Caki2 (cell line): Measurements from ENCODE around the gene GLB1L2. TPM values are rescaled to one million over a fixed set of nuclear protein-coding genes. Genes with fewer than 3 reads are reported as not detected.

Experiments
- DNase-seq: peaks from one replicate; pipeline ENCODE4 v3.0.0-alpha.2; 2015; ENCODE audit warnings: low read depth
- in situ Hi-C: cut with HindIII; loops from 2 replicates; pipeline ENCODE4 v1.10.0; 2016; ENCODE audit warnings: low sequenced_read_pairs, low pct_unique_long_range_greater_than_20kb, mixed read lengths
- total RNA-seq: library from RNA; depleted of rRNA; stranded (reverse); fragments of >200 nt; shearing (Covaris generic); gene quantifications from 2 replicates; pipeline ENCODE4 v1.2.3, GENCODE V29; 2014; ENCODE audit warnings: low replicate concordance

GLB1L2 gene
- total RNA-seq, 1 experiment from 2014 or later: 1.9 TPM

DNA sequence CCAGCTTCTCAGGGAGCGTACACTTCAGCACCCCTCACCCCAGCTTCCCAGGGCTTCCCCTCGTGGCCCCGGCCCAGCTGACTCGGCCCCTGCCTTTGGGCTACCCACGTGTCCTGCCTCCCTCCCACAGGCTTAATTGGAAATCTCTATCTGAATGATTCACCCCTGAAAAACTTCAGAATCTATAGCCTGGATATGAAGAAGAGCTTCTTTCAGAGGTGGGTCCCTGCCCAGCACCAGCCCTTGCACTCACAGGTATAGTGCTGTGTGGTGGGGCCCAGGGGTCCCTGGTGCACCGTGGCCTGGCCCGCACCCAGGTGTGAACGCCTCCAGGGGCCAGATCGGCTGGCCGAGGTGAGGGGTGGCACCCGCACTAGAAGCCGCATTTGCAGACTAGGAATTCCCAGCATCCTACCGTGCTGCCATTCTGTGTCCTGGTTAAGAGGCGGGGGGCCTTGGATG lies 41.8 kb downstream of the GLB1L2 start:
- in situ Hi-C loops: no loop called here
- no peak for DNase-seq

DNA sequence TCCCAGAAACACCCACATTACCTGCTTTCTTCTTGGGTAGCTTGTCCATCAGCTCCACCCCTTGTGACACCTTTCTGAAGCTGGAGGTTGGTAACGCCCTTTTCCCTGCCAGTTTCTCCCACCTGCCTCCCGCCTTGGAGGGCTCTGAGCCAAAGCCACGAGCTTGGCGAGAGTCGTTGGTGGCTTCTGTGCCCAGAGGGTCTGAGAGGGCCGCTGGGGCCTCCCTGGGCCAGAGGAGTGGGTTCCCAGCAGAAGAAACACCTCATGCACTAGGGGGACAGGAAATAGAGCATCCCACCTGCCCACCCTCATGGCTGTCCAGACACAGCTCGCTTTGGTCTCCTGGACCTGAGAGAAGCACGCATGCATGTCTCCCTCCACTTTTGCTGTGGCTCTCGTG lies 42.4 kb downstream of the GLB1L2 start:
- in situ Hi-C loops: no loop called here
- no peak for DNase-seq

DNA sequence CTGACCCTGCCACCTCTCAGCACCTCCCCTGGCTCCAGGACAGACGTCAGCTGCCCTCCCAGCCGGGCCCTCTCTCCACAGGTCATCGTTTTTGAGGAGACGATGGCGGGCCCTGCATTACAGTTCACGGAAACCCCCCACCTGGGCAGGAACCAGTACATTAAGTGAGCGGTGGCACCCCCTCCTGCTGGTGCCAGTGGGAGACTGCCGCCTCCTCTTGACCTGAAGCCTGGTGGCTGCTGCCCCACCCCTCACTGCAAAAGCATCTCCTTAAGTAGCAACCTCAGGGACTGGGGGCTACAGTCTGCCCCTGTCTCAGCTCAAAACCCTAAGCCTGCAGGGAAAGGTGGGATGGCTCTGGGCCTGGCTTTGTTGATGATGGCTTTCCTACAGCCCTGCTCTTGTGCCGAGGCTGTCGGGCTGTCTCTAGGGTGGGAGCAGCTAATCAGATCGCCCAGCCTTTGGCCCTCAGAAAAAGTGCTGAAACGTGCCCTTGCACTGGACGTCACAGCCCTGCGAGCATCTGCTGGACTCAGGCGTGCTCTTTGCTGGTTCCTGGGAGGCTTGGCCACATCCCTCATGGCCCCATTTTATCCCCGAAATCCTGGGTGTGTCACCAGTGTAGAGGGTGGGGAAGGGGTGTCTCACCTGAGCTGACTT lies 43.2 kb downstream of the GLB1L2 start:
- DNase-seq: no peak
- in situ Hi-C loops: no loop called here

DNA sequence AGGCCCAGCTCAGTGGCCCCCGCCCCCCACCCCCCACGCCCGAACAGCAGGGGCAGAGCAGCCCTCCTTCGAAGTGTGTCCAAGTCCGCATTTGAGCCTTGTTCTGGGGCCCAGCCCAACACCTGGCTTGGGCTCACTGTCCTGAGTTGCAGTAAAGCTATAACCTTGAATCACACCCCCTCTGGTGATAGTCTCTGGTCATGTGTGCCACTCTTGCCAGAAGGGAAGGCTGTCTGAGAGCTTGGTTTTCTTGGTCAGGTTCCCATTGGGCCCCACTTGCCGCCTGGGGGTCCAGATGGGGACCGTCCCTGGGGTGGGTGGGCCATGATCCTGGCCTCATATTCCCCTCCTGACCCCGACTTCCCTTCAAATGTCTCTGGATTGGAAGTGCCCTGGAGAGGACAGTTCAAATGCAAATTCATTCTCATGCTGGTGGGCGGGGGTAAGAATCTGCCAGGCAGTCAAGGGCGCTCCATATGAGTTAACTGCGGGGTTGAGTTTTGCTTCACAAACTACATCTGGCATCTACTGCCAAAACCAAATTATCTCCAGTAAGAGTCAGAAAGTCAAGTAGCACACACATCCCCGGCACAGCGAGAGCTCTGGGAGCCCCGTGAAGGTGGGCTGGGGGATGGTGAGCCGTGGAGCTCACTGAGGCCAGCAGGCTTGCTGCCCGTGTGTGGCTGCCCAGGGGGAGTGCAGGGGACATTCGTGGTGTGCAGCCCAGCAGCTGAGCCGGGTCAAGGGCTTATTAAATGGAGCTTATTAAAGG lies 44.5 kb downstream of the GLB1L2 start:
- in situ Hi-C loops: no loop called here
- DNase-seq: no peak

DNA sequence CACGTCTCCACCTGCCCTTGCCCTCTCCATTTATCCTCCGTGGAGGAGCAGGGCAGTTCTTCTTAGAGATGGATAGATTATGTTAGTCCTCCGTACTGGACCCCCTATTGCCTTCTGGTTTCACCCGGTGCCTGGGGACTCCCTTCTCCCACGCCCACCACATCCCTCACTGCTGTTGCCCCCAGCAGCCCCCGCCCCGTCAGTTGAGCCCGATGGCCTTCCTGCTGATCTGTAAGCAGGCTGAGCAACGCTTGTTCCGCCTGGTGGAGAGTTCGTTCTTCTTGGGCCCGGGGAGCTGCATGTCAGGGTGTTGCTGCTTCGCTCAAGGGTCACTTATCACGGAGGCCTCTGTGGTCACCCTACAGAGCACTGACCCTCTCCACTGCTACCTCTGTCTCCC lies 46.1 kb downstream of the GLB1L2 start:
- no peak for DNase-seq
- in situ Hi-C loops: no loop called here

DNA sequence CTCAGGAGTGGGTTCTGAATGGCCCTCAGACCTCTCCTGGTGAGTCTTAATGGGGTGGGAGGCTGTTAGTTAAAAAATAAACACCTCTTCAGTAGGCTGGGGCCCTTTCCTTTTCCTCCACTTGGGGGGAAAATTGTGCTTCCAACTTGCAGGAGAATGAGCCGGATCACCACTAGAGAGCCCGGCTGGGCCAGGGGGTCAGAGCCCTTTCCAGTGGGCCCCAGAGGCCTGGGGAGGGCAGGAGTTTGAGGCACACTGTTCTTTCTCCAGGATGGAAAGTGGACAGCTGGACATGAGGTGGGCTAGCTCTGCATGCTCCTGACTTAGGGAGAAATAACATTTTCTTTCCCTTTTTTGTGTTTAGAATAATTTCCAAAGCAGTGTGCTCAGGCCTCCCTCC lies 47.5 kb downstream of the GLB1L2 start:
- in situ Hi-C loops: no loop called here
- DNase-seq: no peak

DNA sequence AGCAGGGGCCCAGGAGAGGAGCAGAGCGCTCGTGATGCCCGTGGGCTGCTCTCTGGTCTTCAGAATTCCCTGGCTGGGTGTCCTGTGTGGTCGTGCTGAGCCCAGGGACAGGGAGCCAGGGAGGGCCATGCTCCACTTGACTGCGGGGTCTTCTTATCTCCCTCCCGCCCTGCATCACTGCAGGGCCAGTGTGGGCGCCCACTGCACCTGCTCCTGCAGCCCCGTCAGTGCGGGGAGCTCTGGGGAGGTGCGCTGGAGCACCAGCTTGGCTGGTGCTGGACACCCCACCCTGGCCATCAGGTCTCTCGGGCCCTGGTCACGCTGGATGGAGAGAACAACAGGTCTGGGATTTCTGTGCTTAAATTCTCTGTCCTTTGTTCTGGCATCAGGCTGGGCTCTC lies 48.4 kb downstream of the GLB1L2 start:
- no peak for DNase-seq
- in situ Hi-C loops: no loop called here

DNA sequence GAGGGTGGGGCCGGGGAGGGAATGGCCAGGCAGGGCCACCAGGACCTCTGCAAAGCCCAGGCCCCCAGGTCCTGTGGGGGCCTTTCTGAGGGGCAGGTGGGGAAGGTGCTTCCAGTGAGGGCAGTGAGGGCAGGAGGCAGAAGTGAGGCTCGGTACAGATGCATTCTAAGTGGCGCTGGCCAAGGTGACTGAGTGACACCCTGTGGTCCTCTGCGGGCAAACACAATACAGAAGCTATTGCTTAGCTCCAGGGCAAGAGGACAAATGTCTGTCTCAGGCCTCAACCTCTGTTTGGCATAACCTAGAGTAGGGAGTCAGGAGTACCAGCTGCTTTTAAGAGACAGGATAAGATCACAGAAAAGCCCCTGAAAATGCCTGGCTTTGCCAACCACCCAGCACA lies 49.0 kb downstream of the GLB1L2 start:
- in situ Hi-C loops: no loop called here
- DNase-seq: no peak

DNA sequence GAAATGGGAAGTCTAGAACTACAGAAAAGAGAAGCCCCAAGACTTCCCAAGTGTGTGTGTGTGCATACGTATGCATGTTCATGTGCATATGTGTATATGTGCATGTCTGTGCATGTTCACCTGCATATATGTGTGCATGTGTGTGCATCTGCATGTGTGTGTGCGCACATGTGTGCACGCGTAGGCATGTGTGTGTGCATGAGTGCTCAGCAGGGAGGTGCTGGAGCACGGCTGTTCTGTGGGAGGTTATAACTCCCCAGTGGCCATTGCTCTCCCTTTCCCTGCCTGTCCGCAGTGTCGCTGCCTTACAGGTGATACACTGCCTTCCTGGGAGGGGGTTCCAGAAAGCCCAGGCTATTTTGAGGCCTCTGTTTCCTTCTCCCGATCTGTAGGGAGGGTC lies 50.5 kb downstream of the GLB1L2 start:
- in situ Hi-C loops: no loop called here
- DNase-seq: no peak

DNA sequence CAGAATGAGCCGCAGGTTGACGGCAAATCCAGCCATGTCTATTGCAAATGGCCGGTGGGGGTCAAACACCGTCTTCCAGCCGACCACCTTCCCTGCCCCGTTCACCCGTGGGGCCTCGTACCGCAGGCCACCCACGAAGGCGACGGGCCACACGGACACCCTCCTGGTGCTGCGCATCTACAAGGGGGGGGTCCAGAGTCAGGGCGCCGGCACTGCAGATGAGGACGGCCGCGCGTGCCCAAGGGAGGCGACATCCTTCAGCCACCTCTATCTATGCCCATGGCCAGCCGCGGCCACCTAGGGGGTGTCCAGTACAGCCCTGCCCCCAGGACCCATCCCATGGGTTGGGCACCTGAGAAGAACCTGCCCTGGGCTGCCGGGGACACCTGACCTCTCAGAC lies 51.0 kb downstream of the GLB1L2 start:
- in situ Hi-C loops: no loop called here
- no peak for DNase-seq

DNA sequence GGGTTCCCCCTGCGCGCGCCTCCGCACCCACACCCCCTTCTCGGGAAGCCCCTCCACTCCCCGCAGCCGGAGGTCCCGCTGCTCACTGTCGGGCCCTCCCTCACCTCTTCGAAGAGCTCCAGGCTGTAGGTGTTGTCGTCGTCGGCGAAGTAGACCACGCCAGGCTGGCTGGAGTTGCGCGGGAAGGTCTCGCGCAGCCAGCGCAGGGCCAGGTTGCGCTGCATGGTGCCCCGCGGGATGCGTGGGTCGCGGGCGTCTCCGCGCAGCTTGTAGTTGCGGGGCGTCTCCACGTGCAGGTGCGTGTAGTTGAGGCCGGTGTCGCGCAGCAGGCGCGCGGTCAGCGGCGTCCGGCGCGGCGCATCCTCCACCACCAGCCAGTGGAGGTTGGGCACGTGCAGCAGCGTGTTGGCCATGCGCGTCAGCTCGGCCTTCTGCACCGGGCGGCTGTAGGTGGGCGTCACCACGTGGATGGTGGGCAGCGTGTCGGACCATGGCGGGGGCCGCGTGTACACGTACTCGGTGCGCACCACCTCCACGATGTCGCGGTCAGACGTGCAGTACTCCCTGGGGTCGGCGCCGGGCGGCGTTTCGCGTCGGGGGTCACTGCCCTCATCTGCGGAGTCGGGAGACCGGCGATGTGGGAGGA lies 51.9 kb downstream of the GLB1L2 start:
- DNase-seq: no peak
- in situ Hi-C loops: no loop called here

DNA sequence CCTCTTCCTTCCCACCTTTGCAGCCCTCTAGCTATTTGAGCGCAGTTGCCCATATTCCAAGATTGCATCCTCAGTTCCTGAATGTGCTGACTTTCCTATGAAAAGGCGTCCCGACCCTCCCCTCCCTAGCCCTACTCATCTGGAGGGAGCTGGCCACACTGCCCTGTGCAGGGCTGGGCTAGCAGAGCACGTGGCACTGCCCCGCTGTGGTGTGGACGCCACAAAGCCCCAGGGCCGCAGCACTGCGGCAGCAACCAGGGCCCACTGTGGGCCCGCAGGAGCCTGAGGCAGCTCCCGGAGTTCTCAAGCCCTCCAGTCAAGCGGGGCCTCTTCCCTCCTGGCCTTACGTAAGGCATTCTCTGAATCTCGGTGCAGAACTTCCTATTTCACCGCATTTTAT lies 52.6 kb downstream of the GLB1L2 start:
- in situ Hi-C loops: no loop called here
- no peak for DNase-seq

DNA sequence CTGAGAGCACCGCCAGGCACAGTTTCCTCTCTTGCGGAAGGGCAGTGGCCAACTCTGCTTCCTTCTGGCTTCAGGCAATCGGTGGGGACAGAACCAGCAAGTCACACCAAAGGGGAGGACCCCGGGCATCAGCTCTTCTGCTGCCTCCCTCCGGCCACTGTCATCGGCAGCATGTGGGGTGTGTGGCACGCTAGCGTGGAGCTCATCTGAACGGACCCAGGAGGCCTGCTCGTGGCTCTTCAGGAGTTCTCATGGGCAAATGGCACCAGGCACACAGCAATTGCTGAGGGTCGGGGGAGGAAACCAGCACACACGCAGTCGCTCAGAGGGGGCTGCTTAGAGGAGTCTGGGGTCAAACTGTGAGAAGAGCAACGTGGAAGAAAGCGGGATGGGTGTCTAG lies 53.4 kb downstream of the GLB1L2 start:
- in situ Hi-C loops: no loop called here
- no peak for DNase-seq

DNA sequence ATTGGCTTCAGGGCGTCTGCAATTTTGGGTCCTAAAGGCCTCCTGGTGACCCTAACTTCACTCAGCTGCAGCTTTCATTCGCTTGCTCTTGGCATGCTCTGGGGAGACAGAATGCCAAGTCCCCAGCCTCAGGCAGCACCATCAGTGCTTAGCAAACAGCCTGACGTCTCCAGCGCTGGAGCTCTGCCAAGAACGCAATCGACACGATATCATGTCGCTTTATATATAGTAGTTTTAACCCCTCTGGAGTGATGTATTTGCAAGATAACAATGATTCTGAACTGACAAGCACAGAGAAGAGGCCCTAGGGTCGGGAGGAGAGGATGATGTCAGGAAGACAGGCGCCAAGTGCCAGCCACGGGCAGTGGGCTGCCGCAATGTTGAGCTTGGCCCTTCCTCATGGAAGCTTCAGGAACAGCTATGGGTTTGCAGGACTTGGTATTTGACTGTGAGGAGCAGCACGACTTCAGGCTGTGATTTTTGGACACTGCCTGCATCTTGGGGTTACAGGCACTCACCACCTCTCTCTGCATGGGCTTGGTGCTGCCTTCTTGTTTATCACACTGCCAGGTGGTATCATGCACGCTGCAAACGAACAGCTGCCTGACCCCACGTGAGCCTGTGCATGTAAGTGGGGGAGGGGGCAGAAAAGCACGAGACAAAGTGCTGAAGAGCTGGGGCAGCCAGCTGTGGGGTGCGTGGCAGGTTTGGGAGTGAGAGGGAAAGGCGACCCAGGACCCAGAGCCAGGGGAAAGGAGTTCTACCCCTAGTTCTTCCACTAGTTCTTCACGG lies 54.2 kb downstream of the GLB1L2 start:
- in situ Hi-C loops: no loop called here
- no peak for DNase-seq

DNA sequence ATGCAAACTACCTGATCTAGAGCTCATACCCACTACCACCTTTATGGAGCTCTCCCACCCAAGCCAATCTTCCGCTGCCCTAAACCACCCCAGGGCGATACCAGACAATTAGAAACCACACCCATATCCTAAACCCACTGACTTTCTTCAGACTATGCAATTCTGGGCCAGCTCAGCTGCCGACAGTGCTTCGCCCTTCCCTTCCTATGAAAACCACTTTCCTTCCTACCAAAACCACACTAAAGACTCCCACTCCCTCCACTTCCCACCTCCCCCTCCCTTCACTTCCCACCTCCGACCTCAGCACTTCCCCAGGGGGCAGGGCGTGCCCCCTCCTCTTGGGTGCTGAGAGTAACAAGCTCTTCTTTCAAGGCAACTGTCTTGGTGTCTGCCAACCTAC lies 55.2 kb downstream of the GLB1L2 start:
- in situ Hi-C loops: no loop called here
- DNase-seq: no peak

DNA sequence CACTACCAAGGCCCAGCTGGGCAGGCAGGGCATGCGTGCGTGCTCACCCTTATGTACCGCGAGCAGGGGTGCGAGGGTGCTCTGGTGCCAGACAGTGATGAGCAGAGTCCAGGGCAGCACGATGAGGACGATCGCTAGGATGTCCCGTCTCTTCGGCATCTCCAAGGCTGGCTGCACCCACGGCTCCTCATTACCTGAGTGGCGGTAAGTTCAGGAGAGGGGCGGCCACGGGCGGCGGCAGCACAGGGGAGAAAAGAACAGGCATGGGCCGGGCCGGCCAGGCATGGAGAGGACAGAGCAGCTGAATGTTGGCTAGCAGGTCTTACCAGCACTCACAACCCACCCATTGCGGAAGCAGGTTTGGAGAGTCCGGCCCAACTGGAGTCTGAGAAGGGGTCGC lies 55.7 kb downstream of the GLB1L2 start:
- in situ Hi-C loops: no loop called here

DNA sequence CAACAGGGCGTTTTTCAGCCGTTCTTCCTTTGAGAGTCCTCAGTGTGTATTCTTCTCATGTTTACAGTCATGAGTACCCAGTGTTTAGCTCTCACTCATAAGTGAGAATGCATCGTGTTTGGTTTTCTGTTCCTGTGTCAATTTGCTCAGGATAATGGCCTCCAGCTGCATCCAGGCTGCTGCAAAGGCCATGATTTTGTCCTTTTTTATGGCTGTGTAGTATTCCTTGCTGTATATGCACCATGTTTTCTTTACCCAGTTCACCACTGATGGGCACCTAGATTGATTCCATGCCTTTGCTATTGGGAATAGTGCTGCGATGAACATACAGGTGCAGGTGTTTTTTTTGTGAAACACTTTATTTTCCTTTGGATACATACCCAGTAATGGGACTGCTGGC lies 56.8 kb downstream of the GLB1L2 start:
- in situ Hi-C loops: no loop called here
- DNase-seq: no peak

More for the DNA sequence above, 55.7 kb downstream of the GLB1L2 start:
- DNase-seq: no peak

DNA sequence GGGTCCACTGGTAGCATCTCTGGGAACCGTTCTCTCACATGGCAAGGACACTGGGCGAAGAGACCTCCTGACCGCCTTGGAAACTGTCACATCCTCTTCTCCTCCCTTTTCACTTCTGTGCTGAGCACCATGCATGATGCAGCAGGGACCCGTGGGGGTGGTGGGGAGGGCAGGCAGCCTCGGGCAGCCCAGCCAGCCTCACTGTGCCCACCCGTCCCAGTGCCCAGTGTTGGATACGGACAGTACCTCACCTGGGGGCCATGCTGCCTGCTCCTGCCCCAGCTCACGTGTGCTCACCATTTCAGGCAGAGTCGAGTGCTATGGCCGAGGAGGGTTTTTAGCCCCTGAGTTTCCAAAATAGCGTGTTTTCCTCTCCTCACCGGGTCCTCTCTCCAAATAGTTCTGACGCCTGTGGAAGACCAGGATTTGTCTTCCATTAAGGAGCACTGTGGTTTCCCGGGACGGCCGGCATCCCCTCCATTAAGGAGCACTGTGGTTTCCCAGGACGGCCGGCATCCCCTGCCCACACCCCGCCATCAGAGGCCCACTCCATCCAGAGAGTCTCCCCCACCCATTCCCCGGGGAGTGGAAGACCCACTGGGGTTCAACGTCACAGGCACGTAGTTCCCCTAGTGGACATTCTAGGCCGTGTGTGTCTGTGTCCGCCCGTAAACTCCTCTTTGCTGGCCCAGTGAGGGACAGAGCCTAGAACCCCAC lies 57.8 kb downstream of the GLB1L2 start:
- in situ Hi-C loops: no loop called here

More for the DNA sequence above, 57.8 kb downstream of the GLB1L2 start:
- no peak for DNase-seq
